Activated naive CD4-positive, alpha-beta T cell treated with anti-CD3 and anti-CD28 coated beads, Interleukin-2, amount 50 U/mL, for 24 hours (primary cell): Measurements from ENCODE around the gene SMARCA1.

Experiments used
- H3K27ac Mint-ChIP-seq: one replicate; pipeline ENCODE4 v1.8.0; 2021; ENCODE audit warnings: mild to moderate bottlenecking, mixed read lengths
- H3K27me3 Mint-ChIP-seq: one replicate; pipeline ENCODE4 v1.8.0; 2021; ENCODE audit warnings: mixed read lengths
- H3K36me3 Mint-ChIP-seq: one replicate; pipeline ENCODE4 v1.8.0; 2021; ENCODE audit warnings: mixed read lengths
- H3K4me1 Mint-ChIP-seq: one replicate; pipeline ENCODE4 v1.8.0; 2021; ENCODE audit warnings: mixed read lengths
- H3K4me3 Mint-ChIP-seq: one replicate; pipeline ENCODE4 v1.8.0; 2021; ENCODE audit warnings: mild to moderate bottlenecking, mixed read lengths
- H3K9me3 Mint-ChIP-seq: one replicate; pipeline ENCODE4 v1.8.0; 2021; ENCODE audit warnings: mixed read lengths

SMARCA1 gene

DNA sequence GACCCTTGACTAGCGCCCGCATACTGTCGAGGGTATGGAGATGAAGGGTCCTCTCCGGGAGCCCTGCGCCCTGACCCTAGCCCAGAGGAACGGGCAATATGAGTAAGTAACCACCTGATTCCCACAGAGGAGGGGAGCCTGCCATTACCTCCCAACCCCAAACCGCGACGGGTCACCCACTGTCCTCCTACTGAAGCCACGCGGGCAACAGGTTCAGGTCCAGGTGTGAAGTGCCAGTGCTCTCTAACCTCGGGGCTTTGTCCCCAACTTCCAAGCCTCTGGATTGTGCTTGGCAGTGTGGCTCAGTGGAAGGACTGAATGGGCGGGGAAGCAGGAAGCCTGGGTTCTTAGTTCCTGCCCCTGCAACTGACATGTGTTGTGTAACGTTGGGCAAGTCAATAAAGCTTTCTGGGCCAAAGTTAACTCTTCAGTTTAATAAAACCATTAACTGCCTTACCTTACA is 17.5 kb upstream of the SMARCA1 start:
- Mint-ChIP-seq H3K4me1 (peaks cover 19% of the 10 kb centered on the region), H3K36me3 (no peaks in the 10 kb centered on the region), H3K27me3 (no peaks in the 10 kb centered on the region), H3K4me3 (peak overlapping the region; percentile 65), H3K9me3 (no peaks in the 10 kb centered on the region), H3K27ac (no peak overlapping the region)

GRCh38 chrX:129540068-129540653 is 16.9 kb upstream of the SMARCA1 start, which contains the start of gene OCRL:
OCRL (plus strand) TSS chrX:129540259; CDS start chrX:129540440, 181 bp downstream.
- Mint-ChIP-seq H3K27ac (peak within 1 kb of the TSS; percentile 80), H3K9me3 (no peaks in the 10 kb centered on the region), H3K4me3 (peak within 1 kb of the TSS; percentile 74), H3K36me3 (no peaks in the 10 kb centered on the region), H3K27me3 (no peaks in the 10 kb centered on the region), H3K4me1 (peaks cover 17% of the 10 kb centered on the region)

- Mint-ChIP-seq H3K9me3 (no peaks in the 10 kb centered on the region), H3K4me1 (peaks cover 7% of the 10 kb centered on the region), H3K36me3 (no peaks in the 10 kb centered on the region), H3K27me3 (no peaks in the 10 kb centered on the region), H3K27ac (no peak overlapping the region), H3K4me3 (no peak overlapping the region)
These were observed 11.7 kb upstream of the SMARCA1 start for GRCh38 chrX:129534816-129535578.

- H3K36me3 Mint-ChIP-seq: no peaks in the 10 kb centered on the region
- no peaks in the 10 kb centered on the region for H3K9me3 Mint-ChIP-seq
- no peak overlapping the region for H3K4me3 Mint-ChIP-seq
- H3K27ac Mint-ChIP-seq: peak overlapping the region; percentile 47
- H3K4me1 Mint-ChIP-seq: no peaks in the 10 kb centered on the region
- H3K27me3 Mint-ChIP-seq: no peaks in the 10 kb centered on the region
These were observed 7.8 kb upstream of the SMARCA1 start for GRCh38 chrX:129531132-129531531.

GRCh38 chrX:129530410-129530809 is 7.1 kb upstream of the SMARCA1 start:
- Mint-ChIP-seq H3K9me3 (no peaks in the 10 kb centered on the region), H3K4me1 (no peaks in the 10 kb centered on the region), H3K36me3 (no peaks in the 10 kb centered on the region), H3K27me3 (no peaks in the 10 kb centered on the region), H3K27ac (no peak overlapping the region), H3K4me3 (no peak overlapping the region)

DNA sequence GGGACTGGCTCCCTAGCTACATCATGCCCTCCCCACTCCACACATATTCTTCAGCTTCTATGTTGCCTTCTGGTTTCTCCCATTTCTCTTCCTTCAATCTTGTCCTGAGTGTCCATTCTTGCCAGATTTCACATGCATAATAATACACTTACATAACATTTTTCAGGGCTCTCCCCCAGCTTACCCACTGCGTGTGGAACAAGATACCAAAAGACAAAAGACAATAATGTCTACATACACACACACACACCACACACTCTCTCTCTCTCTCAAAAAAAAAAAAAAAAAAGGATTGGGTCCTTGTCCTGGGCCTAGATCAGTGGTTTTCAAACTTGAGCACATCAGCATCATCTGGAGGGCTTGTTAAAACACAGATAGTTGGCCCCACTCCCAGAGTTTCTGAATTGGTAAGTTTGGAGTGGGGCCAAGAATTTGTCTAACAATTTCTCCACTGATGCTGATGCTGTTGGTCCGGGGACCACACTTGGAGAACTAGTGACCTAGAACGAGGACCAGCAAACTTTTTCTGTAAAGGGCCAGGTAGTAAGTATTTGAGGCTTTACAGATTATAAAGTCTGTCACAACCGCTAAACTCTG is 6.5 kb upstream of the SMARCA1 start:
- no peaks in the 10 kb centered on the region for H3K36me3 Mint-ChIP-seq
- H3K4me1 Mint-ChIP-seq: no peaks in the 10 kb centered on the region
- peak overlapping the region; percentile 31 for H3K27ac Mint-ChIP-seq
- H3K9me3 Mint-ChIP-seq: no peaks in the 10 kb centered on the region
- H3K4me3 Mint-ChIP-seq: no peak overlapping the region
- H3K27me3 Mint-ChIP-seq: no peaks in the 10 kb centered on the region

DNA sequence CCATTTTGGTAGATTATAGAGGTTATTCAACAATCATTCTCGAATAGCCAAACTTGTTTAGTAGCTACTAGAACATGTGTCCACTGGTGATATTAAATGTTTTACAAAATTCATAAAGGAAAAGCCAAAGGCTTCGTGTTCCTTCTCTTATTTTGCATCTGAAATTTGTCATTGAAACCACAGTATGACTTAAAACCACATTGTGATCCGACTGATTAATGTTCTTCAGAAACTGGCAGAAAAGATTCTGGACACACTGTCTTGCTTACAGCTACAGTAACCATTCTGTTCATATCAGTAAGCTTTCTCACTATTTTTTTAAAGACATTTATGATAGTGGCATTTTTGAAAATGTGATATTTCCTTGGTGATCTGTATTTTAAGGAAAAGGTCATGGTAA is 2.6 kb upstream of the SMARCA1 start:
- H3K4me3 Mint-ChIP-seq: no peak overlapping the region
- no peak overlapping the region for H3K27ac Mint-ChIP-seq
- H3K36me3 Mint-ChIP-seq: no peaks in the 10 kb centered on the region
- H3K4me1 Mint-ChIP-seq: peaks cover 7% of the 10 kb centered on the region
- no peaks in the 10 kb centered on the region for H3K9me3 Mint-ChIP-seq
- no peaks in the 10 kb centered on the region for H3K27me3 Mint-ChIP-seq

GRCh38 chrX:129525162-129525561 is 1.9 kb upstream of the SMARCA1 start:
- no peak overlapping the region for H3K4me3 Mint-ChIP-seq
- no peaks in the 10 kb centered on the region for H3K36me3 Mint-ChIP-seq
- H3K27me3 Mint-ChIP-seq: no peaks in the 10 kb centered on the region
- no peak overlapping the region for H3K27ac Mint-ChIP-seq
- H3K4me1 Mint-ChIP-seq: peaks cover 7% of the 10 kb centered on the region
- no peaks in the 10 kb centered on the region for H3K9me3 Mint-ChIP-seq

GRCh38 chrX:129524250-129524850 is 1.1 kb upstream of the SMARCA1 start:
- H3K4me1 Mint-ChIP-seq: peaks cover 7% of the 10 kb centered on the region
- H3K36me3 Mint-ChIP-seq: no peaks in the 10 kb centered on the region
- no peaks in the 10 kb centered on the region for H3K27me3 Mint-ChIP-seq
- H3K27ac Mint-ChIP-seq: no peak overlapping the region
- H3K4me3 Mint-ChIP-seq: peak overlapping the region; percentile 84
- H3K9me3 Mint-ChIP-seq: no peaks in the 10 kb centered on the region

DNA sequence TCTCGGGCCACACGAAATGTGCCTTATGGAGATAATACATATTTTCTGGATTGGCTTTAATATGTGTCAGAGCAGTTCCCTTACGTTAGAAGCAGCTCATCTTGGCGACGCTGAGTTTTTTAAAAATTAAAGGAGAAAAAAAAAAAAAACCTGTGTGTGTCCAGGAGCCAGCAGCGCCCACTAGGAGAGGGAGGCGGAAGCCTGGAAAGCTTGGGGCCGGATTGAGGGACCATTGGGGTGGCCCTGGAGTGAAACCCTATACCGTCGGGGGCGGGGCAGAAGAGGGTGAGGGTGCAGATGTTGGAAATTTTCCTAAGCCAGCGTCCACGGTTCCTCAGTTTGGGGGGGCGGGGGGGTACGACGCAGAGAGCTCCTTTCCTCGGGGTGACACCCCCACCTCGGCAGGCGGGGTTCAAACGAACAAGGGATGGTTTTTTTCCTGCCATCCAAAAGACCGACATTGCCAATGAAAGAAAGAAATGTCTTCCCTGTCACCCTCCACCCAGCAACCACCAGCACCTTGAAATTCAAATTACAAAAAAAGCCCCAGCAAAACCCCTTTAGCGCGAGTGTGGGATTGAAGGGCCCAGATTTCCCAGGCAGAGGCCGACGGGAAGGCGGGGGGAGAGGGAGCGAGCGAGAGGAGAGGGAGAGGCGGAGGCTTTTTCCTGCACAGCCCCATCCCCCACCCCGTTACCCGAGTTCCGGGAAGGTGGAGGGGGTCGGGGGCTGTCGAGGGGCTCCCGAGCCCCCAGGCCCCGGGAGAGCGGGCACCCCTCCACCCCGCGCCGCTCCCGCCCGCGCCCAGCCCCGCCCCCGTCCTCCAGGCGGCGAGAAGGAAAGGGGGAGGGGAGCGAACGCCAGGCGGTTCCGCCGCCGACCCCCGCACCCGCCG is 859 bp downstream of the SMARCA1 start:
- H3K27me3 Mint-ChIP-seq: no peaks in the 10 kb centered on the region
- H3K4me3 Mint-ChIP-seq: peak overlapping the region; percentile 83
- no peaks in the 10 kb centered on the region for H3K9me3 Mint-ChIP-seq
- H3K36me3 Mint-ChIP-seq: no peaks in the 10 kb centered on the region
- no peak overlapping the region for H3K27ac Mint-ChIP-seq
- peaks cover 7% of the 10 kb centered on the region for H3K4me1 Mint-ChIP-seq

DNA sequence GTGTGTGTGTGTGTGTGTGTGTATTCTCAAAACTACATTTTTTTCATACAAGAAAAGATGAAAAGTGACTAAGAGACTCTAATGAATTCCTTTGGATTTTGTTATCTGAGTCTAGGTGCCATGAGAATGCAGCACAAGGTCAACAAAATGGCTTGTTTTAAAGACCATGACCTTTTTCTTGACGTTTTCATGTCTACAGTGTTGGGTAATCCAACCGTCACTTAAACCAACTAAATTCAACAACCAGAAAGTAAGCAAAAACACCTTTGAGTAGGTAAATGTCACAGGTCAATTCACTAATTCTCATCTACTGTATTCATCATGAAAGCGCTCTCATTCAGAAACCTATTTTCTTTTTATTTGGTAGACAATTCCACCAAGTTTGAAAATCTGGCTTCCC is 3.1 kb downstream of the SMARCA1 start:
- H3K36me3 Mint-ChIP-seq: no peaks in the 10 kb centered on the region
- H3K4me1 Mint-ChIP-seq: peaks cover 7% of the 10 kb centered on the region
- H3K27me3 Mint-ChIP-seq: no peaks in the 10 kb centered on the region
- H3K4me3 Mint-ChIP-seq: no peak overlapping the region
- H3K27ac Mint-ChIP-seq: no peak overlapping the region
- no peaks in the 10 kb centered on the region for H3K9me3 Mint-ChIP-seq

GRCh38 chrX:129516402-129516801 is 6.9 kb downstream of the SMARCA1 start:
- Mint-ChIP-seq H3K9me3 (no peaks in the 10 kb centered on the region), H3K4me3 (no peak overlapping the region), H3K36me3 (peaks cover 4% of the 10 kb centered on the region), H3K27me3 (peaks cover 1% of the 10 kb centered on the region), H3K27ac (no peak overlapping the region), H3K4me1 (no peaks in the 10 kb centered on the region)

GRCh38 chrX:129512409-129512808 is 10.9 kb downstream of the SMARCA1 start:
- Mint-ChIP-seq H3K27me3 (peaks cover 1% of the 10 kb centered on the region), H3K9me3 (no peaks in the 10 kb centered on the region), H3K4me3 (no peak overlapping the region), H3K4me1 (no peaks in the 10 kb centered on the region), H3K36me3 (peaks cover 4% of the 10 kb centered on the region), H3K27ac (no peak overlapping the region)

DNA sequence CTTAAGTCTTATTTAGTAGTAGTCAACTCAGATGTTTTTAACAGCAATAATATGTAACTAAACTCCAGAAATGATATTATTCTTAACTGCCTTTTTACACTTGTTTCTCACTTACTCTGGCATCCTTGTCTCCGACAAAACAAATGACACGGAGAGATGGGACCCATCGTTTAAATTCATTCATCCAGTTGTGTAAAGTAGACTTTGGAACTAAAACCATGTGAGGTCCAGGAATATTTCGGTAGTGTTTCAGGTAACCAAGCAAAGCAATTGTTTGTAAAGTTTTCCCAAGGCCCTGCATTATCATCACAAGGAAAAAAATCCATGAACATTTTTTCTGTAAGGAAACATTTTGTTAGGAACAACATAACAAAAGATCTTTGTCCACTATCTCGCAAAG is 11.6 kb downstream of the SMARCA1 start:
- Mint-ChIP-seq H3K27me3 (peaks cover 1% of the 10 kb centered on the region), H3K36me3 (peaks cover 4% of the 10 kb centered on the region), H3K9me3 (no peaks in the 10 kb centered on the region), H3K27ac (no peak overlapping the region), H3K4me1 (no peaks in the 10 kb centered on the region), H3K4me3 (no peak overlapping the region)

DNA sequence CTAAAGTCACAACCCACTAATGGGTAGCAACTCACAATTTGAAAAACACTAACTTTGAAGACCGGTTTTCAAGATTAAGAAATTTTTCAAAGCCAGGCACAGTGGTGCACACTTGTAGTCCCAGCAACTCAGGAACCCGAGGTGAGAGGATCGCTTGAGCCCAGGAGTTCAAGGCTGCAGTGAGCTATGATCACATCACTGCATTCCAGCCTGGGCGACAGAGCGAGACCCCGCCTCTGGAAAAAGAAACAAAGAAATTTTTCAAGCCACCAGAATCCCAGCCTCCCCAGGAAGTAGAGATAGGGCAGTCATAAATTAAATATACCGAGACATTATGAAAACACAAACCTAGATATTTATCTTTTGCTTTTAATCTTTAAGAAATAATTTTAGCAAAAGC is 13.0 kb downstream of the SMARCA1 start:
- Mint-ChIP-seq H3K27me3 (peaks cover 1% of the 10 kb centered on the region), H3K4me3 (no peak overlapping the region), H3K9me3 (no peaks in the 10 kb centered on the region), H3K4me1 (no peaks in the 10 kb centered on the region), H3K36me3 (peaks cover 4% of the 10 kb centered on the region), H3K27ac (no peak overlapping the region)
